Uterus (tissue), 2 donors: ENCODE measurements around the gene MYADML2.

Source experiments
- POLR2A ChIP-seq, 2 donors: fragments of 450-650 bp; IDR thresholded peaks; one replicate each; pipeline ENCODE4 v1.6.1; 2016; ENCODE audit warnings: antibody characterized with exemption in 2 of 2, mild to moderate bottlenecking in 1 of 2, moderate library complexity in 1 of 2
- TF ChIP-seq, protein P1 (sequence below), 4 experiments: fragments of 200-600 bp in 2 of 4; fragments of 450-650 bp in 2 of 4; sonication (generic) in 2 of 4; IDR thresholded peaks; one replicate each; pipeline ENCODE4 v1.5.1; 2016 to 2019; ENCODE audit warnings: antibody characterized with exemption in 4 of 4, mild to moderate bottlenecking in 2 of 4, moderate library complexity in 1 of 4

DNA sequence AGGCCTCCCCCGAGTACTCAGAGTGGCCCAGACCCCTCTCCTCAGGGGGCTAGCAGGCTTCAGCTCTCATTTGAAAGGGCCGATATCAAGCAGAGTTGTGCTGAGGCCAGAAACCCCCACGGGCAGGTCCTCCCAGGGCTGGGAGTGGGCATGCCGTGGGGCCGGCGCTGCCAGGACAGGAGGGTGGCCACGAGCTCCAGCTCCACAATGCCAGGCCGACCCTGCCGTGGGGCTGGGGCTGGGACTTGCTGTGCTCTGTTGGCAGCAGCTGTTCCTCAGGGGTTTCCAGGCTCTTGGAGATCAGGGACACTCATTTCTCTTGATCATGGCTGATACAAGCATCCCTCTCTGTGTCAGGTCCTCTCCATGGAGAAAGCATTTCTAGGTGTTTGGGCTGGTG, 48.1 kb downstream of the MYADML2 start:
- TF ChIP-seq, protein P1, sequence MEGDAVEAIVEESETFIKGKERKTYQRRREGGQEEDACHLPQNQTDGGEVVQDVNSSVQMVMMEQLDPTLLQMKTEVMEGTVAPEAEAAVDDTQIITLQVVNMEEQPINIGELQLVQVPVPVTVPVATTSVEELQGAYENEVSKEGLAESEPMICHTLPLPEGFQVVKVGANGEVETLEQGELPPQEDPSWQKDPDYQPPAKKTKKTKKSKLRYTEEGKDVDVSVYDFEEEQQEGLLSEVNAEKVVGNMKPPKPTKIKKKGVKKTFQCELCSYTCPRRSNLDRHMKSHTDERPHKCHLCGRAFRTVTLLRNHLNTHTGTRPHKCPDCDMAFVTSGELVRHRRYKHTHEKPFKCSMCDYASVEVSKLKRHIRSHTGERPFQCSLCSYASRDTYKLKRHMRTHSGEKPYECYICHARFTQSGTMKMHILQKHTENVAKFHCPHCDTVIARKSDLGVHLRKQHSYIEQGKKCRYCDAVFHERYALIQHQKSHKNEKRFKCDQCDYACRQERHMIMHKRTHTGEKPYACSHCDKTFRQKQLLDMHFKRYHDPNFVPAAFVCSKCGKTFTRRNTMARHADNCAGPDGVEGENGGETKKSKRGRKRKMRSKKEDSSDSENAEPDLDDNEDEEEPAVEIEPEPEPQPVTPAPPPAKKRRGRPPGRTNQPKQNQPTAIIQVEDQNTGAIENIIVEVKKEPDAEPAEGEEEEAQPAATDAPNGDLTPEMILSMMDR (IDR thresholded peaks at IDR 0.05), result no peak
- no peak for TF ChIP-seq POLR2A (IDR thresholded peaks at IDR 0.05)
